ENCODE measurements around the gene DHX9.

The DHX9 gene

DNA sequence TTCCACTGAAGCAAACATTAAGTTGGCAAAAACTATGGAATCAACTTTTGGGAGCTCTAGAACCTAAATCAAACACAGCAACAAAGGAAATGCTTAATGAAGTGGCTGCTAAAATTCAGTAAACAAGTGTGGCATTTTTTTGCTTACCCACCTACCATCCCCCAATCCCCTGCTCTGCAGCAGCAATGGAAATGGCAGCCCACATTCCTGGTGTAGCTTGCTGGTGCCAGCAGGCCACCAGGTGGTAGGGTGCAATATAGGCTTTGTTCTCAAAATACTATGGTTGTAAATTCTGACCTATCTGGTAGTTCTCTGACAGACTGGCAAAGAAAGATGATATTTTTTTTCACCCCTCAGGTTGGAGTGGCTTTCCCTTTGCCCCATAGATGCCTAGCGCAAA is 71.0 kb downstream of the DHX9 start:
- H3K27ac ChIP-seq, result no peak overlapping the region
- H3K27me3 ChIP-seq, result peaks cover 0 to 3% of the 10 kb centered on the region in 2 donors
- H3K9me3 ChIP-seq, result peaks cover 0 to 14% (median 10%) of the 10 kb centered on the region in 3 donors
- H3K4me3 ChIP-seq, result no peak overlapping the region
- TF ChIP-seq, protein P1, sequence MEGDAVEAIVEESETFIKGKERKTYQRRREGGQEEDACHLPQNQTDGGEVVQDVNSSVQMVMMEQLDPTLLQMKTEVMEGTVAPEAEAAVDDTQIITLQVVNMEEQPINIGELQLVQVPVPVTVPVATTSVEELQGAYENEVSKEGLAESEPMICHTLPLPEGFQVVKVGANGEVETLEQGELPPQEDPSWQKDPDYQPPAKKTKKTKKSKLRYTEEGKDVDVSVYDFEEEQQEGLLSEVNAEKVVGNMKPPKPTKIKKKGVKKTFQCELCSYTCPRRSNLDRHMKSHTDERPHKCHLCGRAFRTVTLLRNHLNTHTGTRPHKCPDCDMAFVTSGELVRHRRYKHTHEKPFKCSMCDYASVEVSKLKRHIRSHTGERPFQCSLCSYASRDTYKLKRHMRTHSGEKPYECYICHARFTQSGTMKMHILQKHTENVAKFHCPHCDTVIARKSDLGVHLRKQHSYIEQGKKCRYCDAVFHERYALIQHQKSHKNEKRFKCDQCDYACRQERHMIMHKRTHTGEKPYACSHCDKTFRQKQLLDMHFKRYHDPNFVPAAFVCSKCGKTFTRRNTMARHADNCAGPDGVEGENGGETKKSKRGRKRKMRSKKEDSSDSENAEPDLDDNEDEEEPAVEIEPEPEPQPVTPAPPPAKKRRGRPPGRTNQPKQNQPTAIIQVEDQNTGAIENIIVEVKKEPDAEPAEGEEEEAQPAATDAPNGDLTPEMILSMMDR (IDR thresholded peaks at IDR 0.05), result no peak
- no peaks in the 10 kb centered on the region for H3K36me3 ChIP-seq
- no peak for DNase-seq
- H3K4me1 ChIP-seq, result no peaks in the 10 kb centered on the region
- intact Hi-C loops (cut with DNase I; ENCODE audit: low total_unique reads), result no loop called here

DNA sequence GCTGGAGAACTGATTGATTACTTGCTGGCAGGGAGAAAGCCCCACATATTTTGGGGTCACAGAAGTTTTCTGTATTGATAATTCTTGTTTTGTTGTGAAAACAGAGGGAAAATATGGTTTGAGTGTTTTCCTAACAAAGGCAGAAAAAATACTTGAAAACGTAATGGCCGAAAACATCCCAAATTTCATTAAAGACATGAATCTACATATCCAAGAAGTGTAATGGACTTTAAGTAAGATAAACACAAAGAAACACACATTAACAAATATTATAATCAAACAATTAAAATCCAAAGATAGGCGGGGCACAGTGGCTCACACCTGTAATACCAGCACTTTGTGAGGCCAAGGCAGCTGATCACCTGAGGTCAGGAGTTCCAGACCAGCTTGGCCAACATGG is 74.3 kb downstream of the DHX9 start:
- H3K9me3 ChIP-seq, result peaks cover 0 to 14% (median 10%) of the 10 kb centered on the region in 3 donors
- DNase-seq, result no peak
- no peaks in the 10 kb centered on the region for H3K27me3 ChIP-seq
- no peaks in the 10 kb centered on the region for H3K4me1 ChIP-seq
- intact Hi-C loops (cut with DNase I; ENCODE audit: low total_unique reads), result no loop called here
- no peaks in the 10 kb centered on the region for H3K36me3 ChIP-seq
- no peak overlapping the region for H3K4me3 ChIP-seq
- TF ChIP-seq, protein P1 (IDR thresholded peaks at IDR 0.05), result no peak
- no peak overlapping the region for H3K27ac ChIP-seq

DNA sequence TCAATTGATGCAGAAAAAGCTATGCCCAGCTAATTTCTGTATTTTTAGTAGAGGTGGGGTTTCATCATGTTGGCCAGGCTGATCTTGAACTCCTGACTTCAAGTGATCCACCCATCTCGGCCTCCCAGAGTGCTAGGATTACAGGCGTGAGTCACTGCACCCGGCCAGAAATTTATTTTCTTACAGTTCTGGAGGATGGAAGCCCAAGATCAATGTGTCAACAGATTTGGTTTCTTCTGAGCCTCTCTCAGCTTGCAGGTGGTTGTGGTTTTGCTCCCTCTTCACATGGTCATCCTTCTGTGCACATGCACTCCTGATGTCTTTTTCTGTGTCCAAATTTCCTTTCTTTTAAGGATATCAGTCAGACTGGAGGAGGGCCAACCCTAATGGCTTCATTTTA is 78.2 kb downstream of the DHX9 start:
- Histone ChIP-seq H3K9me3 (peaks cover 0 to 14% (median 10%) of the 10 kb centered on the region in 3 donors), H3K4me3 (no peak overlapping the region), H3K36me3 (no peaks in the 10 kb centered on the region), H3K27ac (no peak overlapping the region), H3K4me1 (no peaks in the 10 kb centered on the region), H3K27me3 (no peaks in the 10 kb centered on the region)
- intact Hi-C loops (cut with DNase I; ENCODE audit: low total_unique reads), result no loop called here
- DNase-seq, result no peak
- TF ChIP-seq, protein P1 (IDR thresholded peaks at IDR 0.05), result no peak

DNA sequence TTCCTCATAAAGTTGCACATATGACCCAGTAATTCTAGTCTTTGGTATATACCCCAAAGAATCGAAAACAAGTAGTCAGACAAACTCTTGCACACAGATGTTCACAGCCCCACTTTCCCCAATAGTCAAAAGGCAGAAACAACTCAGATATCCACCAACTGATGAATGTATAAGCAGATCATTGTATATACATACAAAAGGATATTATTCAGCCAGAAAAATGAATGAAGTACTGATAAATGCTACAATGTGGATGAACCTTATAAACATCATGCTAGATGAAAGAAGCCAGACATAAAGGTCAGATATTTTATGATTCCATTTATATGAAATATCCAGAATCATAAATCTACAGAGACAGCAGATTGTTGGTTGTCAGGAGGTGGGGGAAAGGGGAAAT is 86.5 kb downstream of the DHX9 start:
- H3K27me3 ChIP-seq, result no peaks in the 10 kb centered on the region
- H3K4me1 ChIP-seq, result no peaks in the 10 kb centered on the region
- no peak overlapping the region for H3K27ac ChIP-seq
- intact Hi-C loops (cut with DNase I; ENCODE audit: low total_unique reads), result no loop called here
- no peak for DNase-seq
- TF ChIP-seq, protein P1 (IDR thresholded peaks at IDR 0.05), result no peak
- H3K36me3 ChIP-seq, result no peaks in the 10 kb centered on the region
- H3K9me3 ChIP-seq, result no peaks in the 10 kb centered on the region
- H3K4me3 ChIP-seq, result no peak overlapping the region

DNA sequence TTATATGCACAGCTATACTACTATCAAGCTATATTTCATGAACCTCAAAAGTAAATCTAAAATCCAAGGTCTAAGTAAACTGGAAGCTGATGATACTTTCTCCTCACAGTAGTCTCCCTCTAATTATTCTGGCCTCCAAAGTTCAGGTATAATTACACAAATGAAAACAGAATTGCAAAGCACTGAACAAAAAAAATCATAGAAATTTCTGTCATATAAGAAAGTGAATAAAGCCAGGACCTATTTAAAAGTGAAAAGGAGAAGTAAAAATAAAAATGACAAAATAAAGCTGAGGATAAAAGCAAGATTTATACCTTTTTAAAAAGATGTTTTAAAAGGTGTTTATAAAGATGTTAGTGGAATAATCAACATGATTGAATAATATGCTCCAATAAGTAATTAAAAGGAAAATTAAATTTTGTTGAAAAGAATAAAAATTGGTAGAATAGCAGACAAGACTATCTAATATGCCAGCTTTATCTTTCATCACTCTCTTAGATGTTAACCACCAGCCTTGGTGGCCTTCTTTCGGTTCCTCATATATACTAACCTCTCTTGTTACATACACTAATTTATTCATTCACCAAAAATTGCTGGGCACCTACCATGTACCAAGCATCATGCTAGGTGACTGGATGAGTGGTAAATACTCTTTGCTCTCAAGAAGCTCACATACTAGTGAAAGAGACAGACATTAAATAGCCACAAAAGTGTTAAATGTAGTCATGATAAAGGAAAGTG is 88.7 kb downstream of the DHX9 start:
- intact Hi-C loops (cut with DNase I; ENCODE audit: low total_unique reads), result no loop called here
- no peaks in the 10 kb centered on the region for H3K27me3 ChIP-seq
- no peaks in the 10 kb centered on the region for H3K9me3 ChIP-seq
- TF ChIP-seq, protein P1 (IDR thresholded peaks at IDR 0.05), result no peak
- H3K4me1 ChIP-seq, result no peaks in the 10 kb centered on the region
- no peaks in the 10 kb centered on the region for H3K36me3 ChIP-seq
- H3K27ac ChIP-seq, result no peak overlapping the region
- DNase-seq, result no peak
- H3K4me3 ChIP-seq, result no peak overlapping the region

Measured in tibial artery (tissue), 4 donors.